Activated CD8-positive, alpha-beta memory T cell treated with anti-CD3 and anti-CD28 coated beads for 1 hour (primary cell): ENCODE measurements around the gene MAPT.

Experiments used
- DNase-seq, 2 donors: peaks; one replicate each; pipeline ENCODE4 v3.0.0-alpha.2; 2020; ENCODE audit warnings: low read depth in 1 of 2; ENCODE audit errors: extremely low read depth in 1 of 2

The MAPT gene

DNA sequence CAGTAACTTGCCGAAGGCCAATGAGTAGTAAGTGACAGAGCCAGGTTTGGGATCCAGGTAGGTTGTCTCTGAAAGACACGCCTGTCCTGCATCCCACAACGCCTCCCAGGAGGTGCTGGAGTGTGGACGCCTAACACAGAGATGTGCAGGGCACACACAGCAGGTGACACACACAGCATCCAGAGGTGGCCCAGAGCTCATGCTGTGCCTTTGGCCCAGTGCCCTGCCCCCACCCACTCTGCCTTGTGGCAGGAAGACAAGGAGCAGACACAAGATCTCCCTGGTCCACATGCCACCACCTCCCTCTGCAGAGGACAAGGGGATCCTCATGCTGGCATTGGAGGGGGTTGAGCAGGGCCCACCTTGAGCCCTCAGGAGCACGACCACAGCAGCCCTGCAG is 90.0 kb downstream of the MAPT start:
- DNase-seq, result no peak

GRCh38 chr17:45985447-45985846 is 91.1 kb downstream of the MAPT start:
- no peak for DNase-seq

GRCh38 chr17:45986056-45986455 is 91.7 kb downstream of the MAPT start:
- DNase-seq, result no peak

GRCh38 chr17:45987706-45988105 is 93.4 kb downstream of the MAPT start:
- DNase-seq, result no peak

DNA sequence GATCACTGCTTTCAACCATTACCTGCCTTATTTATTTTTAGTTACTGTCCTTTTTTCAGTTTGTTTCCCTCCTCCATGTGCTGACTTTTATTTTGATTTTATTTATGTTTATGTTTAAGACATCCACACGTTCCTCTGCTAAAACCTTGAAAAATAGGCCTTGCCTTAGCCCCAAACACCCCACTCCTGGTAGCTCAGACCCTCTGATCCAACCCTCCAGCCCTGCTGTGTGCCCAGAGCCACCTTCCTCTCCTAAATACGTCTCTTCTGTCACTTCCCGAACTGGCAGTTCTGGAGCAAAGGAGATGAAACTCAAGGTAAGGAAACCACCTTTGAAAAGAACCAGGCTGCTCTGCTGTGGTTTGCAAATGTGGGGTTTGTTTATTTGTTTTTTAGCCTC is 95.4 kb downstream of the MAPT start:
- DNase-seq, result no peak

DNA sequence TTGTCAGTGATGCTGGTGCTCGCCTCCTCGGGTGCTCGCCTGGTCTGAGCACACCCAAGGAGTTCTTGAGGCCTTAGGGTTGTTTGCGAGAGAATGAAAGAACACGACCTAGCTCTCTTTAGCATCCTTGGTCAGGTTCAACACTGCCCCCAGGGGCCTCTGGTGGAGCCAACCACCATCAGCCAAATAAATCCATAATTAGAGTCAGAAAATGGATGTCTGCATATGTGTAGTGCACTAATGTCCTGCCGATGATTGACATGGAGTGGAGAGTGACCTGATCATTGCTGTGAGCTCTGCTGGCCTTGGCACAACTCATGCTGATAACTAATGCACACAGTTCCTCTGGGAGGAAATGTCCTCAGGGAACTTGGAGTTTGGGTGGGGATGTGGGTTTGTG is 96.5 kb downstream of the MAPT start:
- no peak for DNase-seq

- no peak for DNase-seq
Observed at GRCh38 chr17:45991341-45991740, 97.0 kb downstream of the MAPT start.

- no peak for DNase-seq
Observed at GRCh38 chr17:45992175-45992574, 97.8 kb downstream of the MAPT start.

DNA sequence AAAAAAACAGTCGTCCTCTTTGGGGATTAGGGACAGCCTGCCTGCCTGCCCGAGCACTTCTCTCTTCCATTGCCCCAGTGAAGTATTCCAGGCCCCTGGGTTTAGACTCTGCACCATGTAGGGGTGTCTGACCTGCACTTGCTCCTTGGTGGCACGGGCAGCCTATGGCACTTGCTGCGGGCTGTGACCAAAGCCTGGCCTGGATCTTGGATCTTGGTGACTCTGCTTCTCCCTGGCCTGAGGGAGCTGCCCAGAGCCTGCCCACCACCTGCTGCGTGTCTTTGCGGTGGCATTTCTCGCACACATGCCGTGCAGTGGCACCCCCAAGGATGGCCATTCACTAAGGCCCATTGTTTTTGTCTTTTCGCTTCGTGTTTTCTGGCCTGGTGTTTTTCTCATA is 98.5 kb downstream of the MAPT start:
- DNase-seq, result no peak

DNA sequence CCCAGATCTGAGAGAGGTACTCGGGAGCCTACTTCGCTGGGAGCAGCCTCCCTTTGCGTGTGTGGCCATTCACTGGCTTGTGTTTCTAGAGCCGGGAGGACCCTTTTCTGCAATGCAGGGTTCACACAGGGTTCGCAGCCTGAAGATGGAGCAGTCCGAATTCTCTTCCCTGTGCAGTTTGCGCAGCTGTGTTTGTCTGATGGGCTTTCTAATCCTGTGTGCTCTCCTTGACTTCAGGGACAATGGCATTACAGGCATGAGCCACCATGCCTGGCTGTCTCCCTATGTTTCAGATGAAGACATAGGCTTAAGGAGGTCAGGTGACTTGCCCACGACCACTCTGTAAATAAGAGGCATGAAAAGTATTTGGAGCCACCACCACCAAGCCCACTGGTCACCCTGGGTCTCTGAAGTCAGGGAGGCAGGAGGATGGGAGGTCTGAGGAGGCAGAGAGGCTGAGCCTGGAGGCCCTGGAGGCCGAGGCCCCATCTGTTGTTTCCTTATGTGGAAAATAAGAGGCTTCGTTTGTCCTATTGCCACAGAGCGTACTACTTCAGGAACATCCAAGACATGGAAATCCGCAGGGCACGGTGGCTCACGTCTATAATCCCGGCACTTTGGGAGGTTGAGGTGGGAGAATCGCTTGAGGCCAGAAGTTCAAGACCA is 99.7 kb downstream of the MAPT start:
- no peak for DNase-seq

GRCh38 chr17:45994987-45995386 is 100.6 kb downstream of the MAPT start:
- no peak for DNase-seq

DNA sequence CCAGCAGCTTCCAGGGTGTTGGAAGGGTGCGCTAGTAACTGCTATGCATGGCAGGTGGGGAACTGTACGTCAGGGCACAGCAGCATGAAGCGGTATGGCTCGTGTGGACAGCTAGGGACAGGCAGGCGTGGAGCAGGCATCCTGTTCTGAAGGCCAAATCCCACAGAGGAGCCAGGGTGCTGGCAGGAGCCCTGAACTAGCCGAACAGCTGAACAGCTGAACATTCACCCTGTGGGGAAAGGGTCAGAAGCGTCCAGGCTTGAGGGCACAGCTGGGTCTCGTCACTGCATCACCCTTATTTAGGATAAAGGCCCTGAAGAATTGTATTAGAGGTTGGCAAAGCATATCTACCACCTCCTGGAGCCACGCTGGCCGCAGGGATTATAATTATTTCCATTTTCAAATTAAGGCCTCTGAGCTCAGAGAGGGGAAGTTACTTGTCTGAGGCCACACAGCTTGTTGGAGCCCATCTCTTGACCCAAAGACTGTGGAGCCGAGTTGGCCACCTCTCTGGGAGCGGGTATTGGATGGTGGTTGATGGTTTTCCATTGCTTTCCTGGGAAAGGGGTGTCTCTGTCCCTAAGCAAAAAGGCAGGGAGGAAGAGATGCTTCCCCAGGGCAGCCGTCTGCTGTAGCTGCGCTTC is 101.4 kb downstream of the MAPT start:
- no peak for DNase-seq

- no peak for DNase-seq
Observed at GRCh38 chr17:45996282-45996937, 102.1 kb downstream of the MAPT start.

DNA sequence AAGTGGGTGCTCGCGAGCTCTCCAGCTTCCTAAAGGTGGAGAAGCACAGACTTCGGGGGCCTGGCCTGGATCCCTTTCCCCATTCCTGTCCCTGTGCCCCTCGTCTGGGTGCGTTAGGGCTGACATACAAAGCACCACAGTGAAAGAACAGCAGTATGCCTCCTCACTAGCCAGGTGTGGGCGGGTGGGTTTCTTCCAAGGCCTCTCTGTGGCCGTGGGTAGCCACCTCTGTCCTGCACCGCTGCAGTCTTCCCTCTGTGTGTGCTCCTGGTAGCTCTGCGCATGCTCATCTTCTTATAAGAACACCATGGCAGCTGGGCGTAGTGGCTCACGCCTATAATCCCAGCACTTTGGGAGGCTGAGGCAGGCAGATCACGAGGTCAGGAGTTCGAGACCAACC is 102.8 kb downstream of the MAPT start:
- no peak for DNase-seq

DNA sequence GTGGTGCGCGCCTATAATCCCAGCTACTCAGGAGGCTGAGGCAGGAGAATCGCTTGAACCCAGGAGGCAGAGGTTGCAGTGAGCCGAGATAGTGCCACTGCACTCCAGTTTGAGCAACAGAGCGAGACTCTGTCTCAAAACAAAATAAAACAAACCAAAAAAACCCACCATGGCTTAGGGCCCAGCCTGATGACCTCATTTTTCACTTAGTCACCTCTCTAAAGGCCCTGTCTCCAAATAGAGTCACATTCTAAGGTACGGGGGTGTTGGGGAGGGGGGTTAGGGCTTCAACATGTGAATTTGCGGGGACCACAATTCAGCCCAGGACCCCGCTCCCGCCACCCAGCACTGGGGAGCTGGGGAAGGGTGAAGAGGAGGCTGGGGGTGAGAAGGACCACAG is 103.3 kb downstream of the MAPT start:
- DNase-seq, result no peak

- no peak for DNase-seq
Observed at GRCh38 chr17:45998987-45999899, 104.9 kb downstream of the MAPT start, which contains the start of gene STH. Gene STH, plus strand, starts transcription at chr17:45999250. Its CDS starts 30 bp downstream, at chr17:45999280.

GRCh38 chr17:45999900-46000290 is 105.5 kb downstream of the MAPT start:
- no peak for DNase-seq

- DNase-seq, result no peak
Observed at GRCh38 chr17:46000292-46000691, 105.9 kb downstream of the MAPT start.

DNA sequence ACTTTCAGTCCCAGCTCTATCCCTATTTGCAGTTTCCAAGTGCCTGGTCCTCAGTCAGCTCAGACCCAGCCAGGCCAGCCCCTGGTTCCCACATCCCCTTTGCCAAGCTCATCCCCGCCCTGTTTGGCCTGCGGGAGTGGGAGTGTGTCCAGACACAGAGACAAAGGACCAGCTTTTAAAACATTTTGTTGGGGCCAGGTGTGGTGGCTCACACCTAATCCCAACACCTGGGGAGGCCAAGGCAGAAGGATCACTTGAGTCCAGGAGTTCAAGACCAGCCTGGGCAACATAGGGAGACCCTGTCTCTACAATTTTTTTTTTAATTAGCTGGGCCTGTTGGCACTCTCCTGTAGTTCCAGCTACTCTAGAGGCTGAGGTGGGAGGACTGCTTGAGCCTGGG is 106.4 kb downstream of the MAPT start:
- no peak for DNase-seq

GRCh38 chr17:46001390-46002310 is 107.3 kb downstream of the MAPT start:
- no peak for DNase-seq
